Measurements from ENCODE around the gene PID1.

PID1 gene

DNA sequence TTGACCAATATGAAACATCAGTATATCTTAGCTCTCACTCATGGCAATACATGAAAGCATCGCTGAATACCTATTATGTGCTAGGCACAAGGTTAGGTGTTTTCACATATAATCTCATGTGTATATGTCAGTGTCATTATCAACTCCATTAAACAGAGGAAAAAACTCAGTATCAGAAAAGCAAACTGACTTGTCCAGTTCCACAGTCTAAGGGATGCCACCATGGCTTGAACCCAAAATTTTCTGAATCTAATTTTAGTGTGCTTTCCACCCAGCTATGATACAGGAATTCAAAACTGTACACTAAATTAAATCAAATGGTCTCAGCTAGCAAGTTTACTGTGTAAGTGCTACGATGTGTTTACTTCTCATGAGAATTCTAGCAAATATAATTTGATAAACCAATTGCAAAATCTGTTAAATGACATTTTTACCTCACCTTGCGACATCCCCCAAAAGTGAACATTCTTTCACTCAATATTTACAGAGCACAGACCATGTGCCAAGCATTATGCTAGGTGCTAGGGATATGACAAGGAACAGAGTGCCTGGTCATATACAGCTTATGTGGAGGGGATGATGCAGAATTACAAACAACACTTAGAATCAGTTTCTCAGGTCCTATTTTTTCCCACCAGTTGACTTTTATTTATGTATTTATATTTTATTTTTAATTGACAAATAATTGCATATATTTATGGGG is 211.6 kb downstream of the PID1 start:
- DNase-seq, result no peak

DNA sequence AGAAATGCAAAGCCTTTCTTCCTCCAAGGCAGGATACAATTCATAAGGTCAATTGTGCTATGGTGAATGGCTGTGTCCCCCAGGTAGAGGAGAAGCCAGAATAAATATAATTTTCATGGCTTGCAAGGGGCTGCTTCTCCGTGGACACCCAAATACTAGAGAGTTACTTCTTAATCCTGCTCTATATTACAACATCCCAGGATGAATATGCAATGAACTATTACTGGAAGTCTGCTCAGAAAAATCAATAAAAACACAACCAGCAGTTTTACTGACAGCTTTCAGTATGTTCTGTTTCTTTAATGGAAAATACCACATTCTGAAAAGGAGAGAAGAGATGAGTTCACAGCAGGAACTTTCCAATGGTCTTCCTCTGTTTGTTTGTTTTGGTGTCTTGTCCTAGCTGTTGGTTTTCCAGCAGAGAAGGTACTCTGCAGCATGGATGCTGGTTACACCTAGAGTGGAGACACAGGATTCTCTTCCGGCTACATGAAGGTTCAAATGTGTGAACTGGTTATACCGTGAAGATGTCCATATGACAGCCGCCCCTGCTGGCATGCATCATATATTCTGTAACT is 213.0 kb downstream of the PID1 start:
- DNase-seq, result no peak

DNA sequence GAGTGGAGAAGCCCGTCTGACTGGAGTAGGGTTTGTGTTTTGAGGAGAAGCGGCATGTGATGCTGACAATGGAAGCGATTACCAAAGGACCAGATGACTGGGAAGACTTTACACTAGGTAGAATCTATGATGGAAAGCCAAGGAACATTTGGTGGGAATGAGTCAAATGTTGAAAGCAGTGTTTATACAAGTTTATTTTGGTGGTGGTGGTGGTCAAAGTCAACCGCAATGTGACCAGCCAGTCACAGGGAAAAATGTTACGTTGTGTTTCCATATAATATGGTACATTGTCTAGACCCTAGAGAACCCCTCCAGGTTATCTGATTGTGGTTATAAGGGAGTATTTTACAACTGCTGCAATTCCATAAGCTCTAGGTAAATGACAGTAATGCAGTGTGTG is 216.8 kb downstream of the PID1 start:
- DNase-seq, result no peak

DNA sequence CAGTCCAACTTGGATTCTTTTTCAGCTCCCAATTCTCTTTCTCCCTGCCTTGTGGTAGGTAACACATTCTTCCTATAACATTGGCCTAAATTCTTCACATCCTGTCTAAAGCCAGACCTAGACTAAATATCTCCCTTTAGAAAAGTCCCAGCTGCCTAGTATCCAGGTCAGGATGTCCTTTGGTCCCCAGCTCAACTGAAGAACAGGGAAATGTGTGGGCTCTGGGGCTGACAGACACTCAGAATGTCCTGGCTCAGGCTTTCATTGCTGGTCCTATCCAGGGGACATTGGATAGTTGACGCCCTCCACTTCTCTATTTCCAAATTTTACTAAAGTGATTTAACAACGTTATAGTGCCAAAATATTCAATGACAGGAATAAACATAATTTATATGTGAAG is 219.3 kb downstream of the PID1 start:
- DNase-seq, result no peak

DNA sequence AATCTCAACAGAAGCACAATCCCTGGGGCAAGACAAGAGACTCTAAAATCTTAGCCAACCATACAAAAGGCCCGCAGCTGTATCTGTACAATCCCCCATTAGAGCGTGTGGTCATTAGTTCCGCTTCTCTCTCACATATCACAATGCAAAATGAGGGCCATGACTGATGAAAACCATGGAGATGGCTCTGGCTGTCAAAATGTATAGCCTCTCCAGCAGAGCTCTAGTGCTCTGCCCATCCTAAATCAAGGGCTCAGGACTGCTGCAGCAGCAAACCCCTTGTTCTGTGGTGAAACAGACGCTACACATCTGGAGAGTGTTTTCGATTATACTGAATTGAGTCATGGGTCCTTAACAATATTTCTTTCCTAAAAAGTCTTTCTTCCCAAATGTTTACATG is 221.0 kb downstream of the PID1 start:
- DNase-seq, result no peak

DNA sequence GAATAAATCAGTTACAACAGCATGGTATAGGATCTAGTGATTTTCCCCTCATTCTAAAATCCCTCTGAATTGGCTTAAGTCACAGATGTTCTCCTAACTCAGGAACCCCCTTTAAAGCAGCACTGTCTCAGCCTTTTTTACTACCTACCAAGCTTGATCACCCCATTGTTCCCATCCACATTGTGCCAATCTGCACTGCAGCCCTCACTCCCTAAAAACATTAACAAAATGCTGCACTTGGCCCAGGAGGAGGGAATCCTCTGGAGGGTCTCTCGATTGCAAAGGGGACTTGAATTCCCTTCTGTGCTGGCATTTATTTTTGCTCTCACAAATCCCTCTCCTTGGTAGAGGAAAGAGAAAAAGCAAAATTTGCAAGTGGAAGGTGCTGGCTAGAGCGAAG is 223.0 kb downstream of the PID1 start:
- no peak for DNase-seq

DNA sequence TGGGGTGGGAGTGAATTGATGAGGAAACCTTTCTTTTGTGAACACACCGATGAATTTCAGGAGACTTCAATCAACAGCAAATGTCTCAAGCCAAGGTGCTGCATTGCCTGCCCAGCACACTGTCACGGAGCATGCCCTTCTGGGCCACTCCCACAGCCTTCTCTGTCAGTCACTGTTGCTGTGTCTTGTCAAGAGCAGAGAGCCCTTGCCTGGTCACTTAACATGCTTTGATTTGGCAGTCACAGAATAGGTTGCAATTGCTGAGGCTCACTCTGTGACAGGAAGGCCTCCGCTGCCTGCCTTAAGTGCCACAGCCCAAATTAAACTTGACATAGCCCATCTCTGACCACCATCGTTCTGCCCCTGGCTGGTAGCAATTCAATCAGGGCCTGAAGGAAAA is 225.4 kb downstream of the PID1 start:
- no peak for DNase-seq

DNA sequence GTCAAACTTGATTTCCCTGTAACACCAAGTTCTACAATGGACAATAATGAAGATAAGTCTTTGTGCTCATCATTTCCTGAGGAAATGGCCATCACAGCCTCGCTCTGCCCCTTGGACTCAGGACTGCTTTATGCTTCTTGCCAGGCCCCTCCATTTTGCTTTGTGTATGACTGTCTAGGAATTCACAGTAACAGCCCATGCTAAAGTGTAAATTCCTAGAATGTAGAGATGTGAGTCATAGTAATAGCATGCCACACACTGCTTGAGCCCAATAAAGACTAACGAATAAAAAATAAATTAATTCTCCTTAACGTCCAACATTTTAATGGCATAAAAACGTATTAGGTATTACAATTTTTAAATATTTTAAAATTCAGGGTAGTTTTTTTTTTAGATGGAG is 226.5 kb downstream of the PID1 start:
- DNase-seq, result no peak

DNA sequence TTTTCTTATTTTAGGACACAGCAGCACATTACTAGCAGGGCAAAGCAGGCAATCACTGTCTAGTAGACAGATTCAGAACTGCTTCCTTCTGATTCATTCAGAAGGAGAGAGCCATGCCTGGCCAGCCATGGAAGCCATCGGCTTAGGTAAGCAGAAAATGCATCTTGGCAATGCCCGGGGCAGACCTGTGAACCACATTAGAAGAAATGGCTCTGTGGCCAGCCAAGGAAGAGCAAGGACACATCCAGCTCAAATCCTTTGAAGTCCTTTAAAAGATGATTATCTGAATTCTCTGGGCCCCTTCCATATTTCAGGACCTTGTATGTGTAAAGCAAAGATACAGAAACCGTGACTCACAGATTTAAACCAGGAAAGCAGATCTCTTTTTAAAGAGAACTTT is 227.4 kb downstream of the PID1 start:
- no peak for DNase-seq

DNA sequence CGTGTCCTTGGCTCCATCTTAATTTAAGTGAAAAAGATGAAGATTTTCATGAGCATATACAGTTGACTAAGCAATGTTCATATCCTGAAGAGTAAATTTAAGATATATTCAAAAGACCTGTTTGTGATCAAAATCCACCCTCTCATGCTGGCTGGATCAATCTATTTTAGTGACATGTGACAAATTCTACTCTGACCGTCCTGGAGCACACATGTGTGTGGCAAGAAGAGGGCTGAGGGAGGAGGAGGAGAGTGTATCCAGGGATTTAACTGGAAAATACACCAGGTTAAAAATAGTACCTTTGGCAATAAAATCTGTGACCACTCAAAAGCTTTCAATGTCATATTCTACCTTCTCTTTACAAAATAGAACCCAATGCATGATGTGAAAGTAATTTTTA is 228.7 kb downstream of the PID1 start:
- no peak for DNase-seq

DNA sequence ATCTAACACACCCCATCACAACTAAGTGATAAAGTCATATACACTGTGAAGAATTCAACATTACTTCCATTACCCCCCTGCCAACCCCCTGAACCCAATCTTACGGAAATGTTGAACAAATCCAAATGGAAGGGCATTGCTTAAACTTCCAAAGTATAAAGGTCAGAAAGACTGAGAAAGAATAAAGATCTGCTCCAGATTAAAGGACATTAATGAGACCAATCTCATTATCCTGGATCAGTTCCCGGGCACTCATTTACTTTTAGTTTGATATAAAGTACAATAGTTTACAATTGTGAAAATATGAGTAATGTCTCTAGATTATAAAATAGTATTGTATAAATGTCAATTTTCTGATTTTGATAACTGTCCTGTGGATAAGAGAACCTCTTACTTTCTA is 229.4 kb downstream of the PID1 start:
- no peak for DNase-seq

DNA sequence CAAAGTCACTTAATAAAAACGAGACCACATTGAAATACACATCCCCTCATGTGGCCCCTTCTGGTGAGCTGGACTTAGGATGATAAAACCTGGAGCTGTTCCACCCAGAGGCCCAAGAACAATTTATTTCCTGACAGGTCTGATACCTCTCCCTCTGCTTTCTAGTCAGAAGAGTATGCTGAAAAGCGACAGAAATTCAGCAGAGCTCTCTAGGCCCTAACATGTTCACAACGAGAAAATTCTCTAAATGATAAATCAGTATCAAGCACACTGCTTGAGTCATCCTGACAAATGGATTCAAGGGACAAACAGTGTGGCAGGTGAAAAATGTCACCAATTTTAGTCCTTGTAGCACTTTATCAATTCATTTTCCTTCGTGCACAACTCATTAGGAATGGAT is 233.5 kb downstream of the PID1 start:
- no peak for DNase-seq

DNA sequence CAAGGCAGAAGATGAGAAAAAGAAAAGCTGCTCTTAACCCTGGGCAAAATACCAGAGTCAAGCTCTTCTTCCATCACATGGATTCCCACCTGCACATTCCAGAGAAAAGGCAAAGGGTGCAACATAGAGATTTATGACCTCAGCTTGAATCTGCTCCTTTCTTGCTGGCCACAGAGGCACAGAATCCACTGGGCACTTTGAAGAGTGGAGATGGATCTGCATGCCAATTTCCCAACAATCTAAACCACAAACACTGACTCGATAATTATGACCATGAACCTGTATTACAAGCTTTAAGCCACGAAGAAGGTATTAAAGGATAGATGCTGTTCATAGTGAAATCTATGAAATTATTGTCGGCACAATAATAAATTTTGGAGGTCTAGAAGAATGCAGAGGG is 237.3 kb downstream of the PID1 start:
- no peak for DNase-seq

DNA sequence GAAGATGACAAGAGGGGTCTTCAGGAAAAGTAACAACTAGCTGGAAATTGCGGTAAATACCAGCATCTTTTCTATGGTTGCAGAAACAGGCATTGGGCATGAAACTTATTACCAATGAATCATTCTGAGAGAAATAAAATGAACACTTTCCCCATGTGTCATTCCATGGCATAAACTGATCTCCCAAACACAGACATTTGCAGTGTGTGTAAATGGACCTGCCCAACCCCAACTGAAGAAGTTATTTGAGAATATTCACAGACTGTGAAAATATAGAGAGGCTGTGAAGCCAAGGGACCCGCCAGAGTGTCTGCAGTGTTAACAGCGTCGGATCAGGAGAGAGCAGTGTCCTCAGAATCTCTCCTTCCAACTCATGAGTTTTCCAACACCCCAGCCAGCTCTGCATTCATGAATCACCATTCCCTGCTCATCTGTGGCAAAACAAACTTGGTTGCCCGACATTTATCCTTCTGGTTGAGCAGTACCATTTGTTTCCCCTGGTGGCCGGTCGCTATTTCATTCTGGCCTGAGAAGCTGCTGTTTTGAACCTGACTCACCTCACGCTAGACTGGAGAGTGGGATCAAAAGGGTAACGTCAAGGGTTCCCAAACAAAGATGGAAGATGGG is 238.4 kb downstream of the PID1 start:
- DNase-seq, result no peak

DNA sequence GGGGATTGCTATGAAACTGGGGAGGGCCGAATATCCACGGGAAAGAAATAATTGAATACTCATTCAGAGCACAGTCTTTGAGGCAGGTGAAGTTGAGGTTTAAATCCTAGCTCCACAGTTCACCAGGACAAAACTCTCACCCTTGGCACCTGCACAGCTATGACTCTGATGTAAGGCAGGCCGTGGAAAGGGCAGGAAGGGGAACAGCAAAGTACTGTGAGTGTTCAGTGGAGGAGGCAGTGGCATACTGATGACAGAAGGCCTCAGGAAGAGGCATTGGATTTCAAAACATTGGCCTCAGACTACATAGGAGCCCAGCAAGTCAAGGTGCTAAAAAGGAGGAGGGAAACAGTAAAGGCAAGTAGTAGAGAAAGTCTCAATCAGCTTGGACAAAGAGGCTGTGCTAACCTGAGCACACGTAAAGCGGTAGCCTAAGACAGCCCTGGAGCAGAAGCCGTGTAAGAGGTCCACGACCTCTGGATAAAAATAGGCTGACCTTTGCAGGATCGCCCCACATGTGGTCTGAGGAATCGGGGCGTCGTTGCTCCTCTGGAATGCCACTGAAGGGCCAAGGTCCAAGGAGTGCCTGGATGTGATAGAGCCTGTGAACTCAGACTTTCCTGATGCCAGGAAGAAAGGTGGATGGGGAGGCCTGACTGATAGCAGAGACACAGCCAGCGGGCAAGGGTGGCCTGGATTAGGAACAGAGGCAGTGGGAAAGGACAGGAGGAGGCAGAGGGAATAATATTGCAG is 243.6 kb downstream of the PID1 start:
- no peak for DNase-seq

DNA sequence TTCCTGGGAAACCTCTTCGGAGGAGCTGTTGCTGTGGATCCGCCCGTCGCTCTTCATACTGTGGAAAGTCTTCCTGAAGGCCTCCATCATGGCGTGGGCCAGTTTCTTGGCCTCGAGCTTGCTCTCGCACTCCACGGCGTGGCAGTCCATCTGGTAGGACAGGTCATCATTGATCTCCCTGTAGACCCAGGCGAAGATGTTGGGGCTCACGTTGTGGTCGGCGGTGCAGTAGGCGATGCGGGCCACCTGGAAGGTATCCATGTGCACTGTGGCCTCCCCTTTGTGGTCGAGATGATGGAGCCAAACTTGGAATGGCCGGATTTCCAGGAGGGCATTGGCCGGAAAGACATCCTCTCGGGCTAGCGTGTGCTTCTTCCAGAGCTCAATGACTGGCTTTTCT is 245.4 kb downstream of the PID1 start:
- DNase-seq, result no peak

DNA sequence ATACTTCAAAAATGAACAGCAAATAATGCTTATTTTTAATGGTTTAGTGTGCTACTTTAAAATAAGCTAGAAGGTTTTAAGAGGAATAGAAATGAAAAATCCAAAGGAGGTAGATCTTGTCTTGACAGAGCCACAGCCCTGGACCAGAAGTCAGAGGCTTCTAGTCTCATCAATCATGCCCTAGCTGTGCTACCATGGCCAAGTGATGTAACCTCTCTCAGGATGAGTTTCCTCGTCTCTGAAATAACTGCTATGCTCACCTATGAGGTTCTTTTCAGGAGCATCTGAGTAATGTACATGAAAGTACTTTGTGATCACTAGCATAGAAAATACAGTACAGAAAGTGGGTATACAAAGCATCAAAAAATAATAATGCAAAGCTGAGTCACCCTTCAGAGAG is 248.4 kb downstream of the PID1 start:
- no peak for DNase-seq

DNA sequence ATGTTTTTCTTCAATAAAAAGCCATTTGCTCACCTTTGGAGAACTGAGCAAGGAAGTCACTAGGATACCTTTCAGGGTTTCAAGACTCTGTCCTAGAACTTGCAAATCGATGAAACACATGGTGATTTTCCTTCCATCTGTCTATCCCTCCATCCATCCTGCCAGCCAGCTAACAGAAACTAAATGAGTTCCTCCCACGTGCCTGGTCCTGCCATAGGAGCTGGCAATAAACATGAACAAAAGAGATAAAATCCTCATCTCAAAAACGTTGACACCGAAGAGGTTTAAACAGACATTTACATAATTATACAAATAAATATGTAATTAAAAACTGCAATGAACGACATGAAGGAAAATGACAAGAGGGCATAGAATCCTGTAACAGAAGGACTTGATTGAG is 249.0 kb downstream of the PID1 start:
- DNase-seq, result no peak

DNA sequence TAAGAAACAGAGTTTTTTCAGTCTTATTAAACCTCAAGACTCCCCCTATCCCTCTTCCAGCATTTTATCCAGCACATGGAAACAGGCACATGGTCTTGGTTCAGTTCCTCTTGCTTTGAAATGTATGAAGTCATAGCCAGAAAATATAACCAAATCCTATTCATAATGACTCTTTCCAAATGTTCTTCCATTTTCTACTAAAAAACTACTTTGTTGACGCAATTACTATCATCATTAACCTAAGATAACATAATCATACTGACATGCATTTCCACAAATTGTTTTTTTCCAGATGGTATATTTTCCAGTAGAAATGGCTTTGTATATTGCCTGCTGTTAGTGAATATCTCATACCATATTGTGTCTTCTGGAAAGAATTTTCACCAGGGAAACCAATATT is 261.3 kb downstream of the PID1 start:
- no peak for DNase-seq

DNA sequence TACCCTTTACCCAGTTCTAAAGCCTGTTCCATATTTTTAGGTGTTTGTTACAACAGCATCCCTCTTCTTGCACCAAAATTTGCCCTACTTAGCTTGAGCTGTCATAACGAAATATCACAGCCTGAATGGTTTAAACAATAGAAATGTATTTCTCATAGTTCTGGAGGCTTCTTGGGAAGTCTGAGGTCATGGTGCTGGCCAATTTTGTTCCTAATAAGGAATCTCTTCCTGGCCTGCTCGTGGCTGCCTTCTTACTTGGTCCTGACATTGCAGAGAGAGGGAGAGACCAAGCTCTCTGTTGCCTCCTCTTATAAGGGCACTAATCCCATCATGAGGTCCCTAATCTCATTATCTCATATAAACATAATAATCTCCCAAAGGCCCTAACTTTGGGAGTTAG is 267.8 kb downstream of the PID1 start:
- DNase-seq, result no peak

DNA sequence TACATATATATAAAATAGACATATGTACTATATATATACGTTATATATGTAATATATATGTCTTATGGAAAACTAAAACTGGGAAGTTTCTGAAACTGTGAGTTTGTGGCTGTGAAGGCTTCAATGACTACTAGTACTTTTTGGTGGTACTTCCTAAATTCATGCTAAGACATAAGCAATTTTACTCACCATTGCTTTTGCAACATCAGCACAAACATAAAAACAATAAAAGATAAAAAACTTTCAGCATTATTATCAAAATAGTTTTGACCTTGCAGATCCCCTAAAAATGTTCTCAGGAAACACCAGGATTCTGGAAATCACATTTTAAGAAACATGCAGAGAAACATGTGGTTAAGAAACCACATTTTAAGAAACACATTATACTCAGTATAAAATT is 269.9 kb downstream of the PID1 start:
- no peak for DNase-seq

DNA sequence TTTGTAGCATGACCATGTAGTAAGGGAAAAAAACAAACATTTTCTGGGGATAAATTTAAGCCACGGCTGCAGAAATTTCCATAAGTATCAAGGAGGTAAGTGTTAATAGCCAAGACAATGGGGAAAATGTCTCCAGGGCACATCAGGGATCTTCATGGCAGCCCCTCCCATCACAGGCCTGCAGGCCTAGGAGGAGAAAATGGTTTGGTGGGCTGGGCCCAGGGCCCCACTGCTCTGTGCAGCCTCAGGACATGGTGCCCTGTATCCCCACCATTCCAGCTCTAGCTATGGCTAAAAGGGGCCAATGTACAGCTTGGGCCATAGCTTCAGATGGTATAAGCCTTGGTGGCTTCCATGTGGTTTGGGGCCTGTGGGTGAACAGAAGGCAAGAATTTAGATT is 271.8 kb downstream of the PID1 start:
- DNase-seq, result no peak

DNA sequence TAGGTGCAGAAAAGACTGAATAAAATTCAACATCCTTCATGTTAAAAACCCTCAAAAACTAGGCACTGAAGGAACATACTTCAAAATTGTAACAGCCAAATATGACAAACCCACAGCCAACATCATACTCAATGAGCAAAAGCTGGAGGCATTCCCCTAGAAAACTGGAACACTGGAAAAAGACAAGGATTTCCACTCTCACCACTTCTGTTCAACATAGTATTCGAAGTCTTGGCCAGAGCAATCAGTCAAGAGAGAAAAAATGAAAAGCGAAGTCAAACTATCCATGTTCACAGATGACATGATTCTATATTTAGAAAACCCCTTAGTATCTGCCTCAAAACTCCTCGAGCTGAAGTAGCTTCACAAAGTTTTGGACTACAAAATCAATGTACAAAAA is 282.3 kb downstream of the PID1 start:
- no peak for DNase-seq

Measured in activated CD4-positive, alpha-beta T cell treated with anti-CD3 and anti-CD28 coated beads for 4 hours (primary cell).